Measurements from ENCODE around the gene SLC5A11.

SLC5A11 gene

GRCh38 chr16:24861461-24861860, 15.7 kb downstream of the SLC5A11 start:
- DNase-seq (ENCODE audit: low read depth), result no peak
- no peak for TF ChIP-seq CTCF (IDR thresholded peaks at IDR 0.05; ENCODE audit: control insufficient read depth, insufficient read depth, low read depth, low read length, missing control alignments)
- H3K4me3 ChIP-seq (ENCODE audit: control insufficient read depth, low read depth, low read length), result no peak overlapping the region

GRCh38 chr16:24863582-24864437, 18.0 kb downstream of the SLC5A11 start:
- no peak for DNase-seq (ENCODE audit: low read depth)
- no peak for TF ChIP-seq CTCF (IDR thresholded peaks at IDR 0.05; ENCODE audit: control insufficient read depth, insufficient read depth, low read depth, low read length, missing control alignments)
- H3K4me3 ChIP-seq (ENCODE audit: control insufficient read depth, low read depth, low read length), result no peak overlapping the region

GRCh38 chr16:24869033-24869432, 23.3 kb downstream of the SLC5A11 start:
- H3K4me3 ChIP-seq (ENCODE audit: control insufficient read depth, low read depth, low read length), result no peak overlapping the region
- no peak for TF ChIP-seq CTCF (IDR thresholded peaks at IDR 0.05; ENCODE audit: control insufficient read depth, insufficient read depth, low read depth, low read length, missing control alignments)
- DNase-seq (ENCODE audit: low read depth), result no peak

GRCh38 chr16:24871891-24872290, 26.1 kb downstream of the SLC5A11 start:
- DNase-seq (ENCODE audit: low read depth), result no peak
- no peak overlapping the region for H3K4me3 ChIP-seq (ENCODE audit: control insufficient read depth, low read depth, low read length)
- TF ChIP-seq CTCF (IDR thresholded peaks at IDR 0.05; ENCODE audit: control insufficient read depth, insufficient read depth, low read depth, low read length, missing control alignments), result no peak

GRCh38 chr16:24873028-24873427, 27.3 kb downstream of the SLC5A11 start:
- DNase-seq (ENCODE audit: low read depth), result no peak
- TF ChIP-seq CTCF (IDR thresholded peaks at IDR 0.05; ENCODE audit: control insufficient read depth, insufficient read depth, low read depth, low read length, missing control alignments), result no peak
- no peak overlapping the region for H3K4me3 ChIP-seq (ENCODE audit: control insufficient read depth, low read depth, low read length)

GRCh38 chr16:24875466-24875865, 29.7 kb downstream of the SLC5A11 start:
- no peak for DNase-seq (ENCODE audit: low read depth)
- H3K4me3 ChIP-seq (ENCODE audit: control insufficient read depth, low read depth, low read length), result no peak overlapping the region
- no peak for TF ChIP-seq CTCF (IDR thresholded peaks at IDR 0.05; ENCODE audit: control insufficient read depth, insufficient read depth, low read depth, low read length, missing control alignments)
